Left renal pelvis (tissue), 4 donors: Measurements from ENCODE around the gene B3GAT2. TPM values are rescaled to one million over a fixed set of nuclear protein-coding genes. Genes with fewer than 3 reads are reported as not detected.
"Not testable (repeated sequence)": the region's sequence is repeated elsewhere in the genome, so short reads cannot be mapped to it uniquely, and the experiment has no call there.

Experiments used
- DNase-seq, 4 donors: peaks; one replicate each; pipeline ENCODE4 v3.0.0-alpha.2; 2013; ENCODE audit warnings: low read depth in 4 of 4, low spot score in 3 of 4
- polyA plus RNA-seq, 4 donors: library from polyadenylated mRNA; unstranded; fragments of 120-200 nt; gene quantifications; one replicate each; pipeline ENCODE4 v1.2.1, GENCODE V29; 2013; ENCODE audit not compliant: insufficient read length in 4 of 4

The B3GAT2 gene
- polyA plus RNA-seq = 1 to 10 TPM; 1.1 to 2.5 (median 1.4) TPM

- DNase-seq = no peak
Observed at GRCh38 chr6:70956451-70957283, at the start of gene B3GAT2. Gene B3GAT2 (minus strand): TSS chr6:70957060. CDS start chr6:70956429, 631 bp downstream.

- no peak for DNase-seq
Observed at GRCh38 chr6:70998148-70998547, 41.3 kb upstream of the B3GAT2 start.

- DNase-seq = no peak
Observed at GRCh38 chr6:70997379-70997778, 40.5 kb upstream of the B3GAT2 start.

- DNase-seq = no peak
Observed at GRCh38 chr6:70996106-70996505, 39.2 kb upstream of the B3GAT2 start.

- no peak for DNase-seq
Observed at GRCh38 chr6:70995411-70995810, 38.6 kb upstream of the B3GAT2 start.

- DNase-seq = no peak
Observed at GRCh38 chr6:70991253-70991652, 34.4 kb upstream of the B3GAT2 start.

GRCh38 chr6:70985156-70985555 is 28.3 kb upstream of the B3GAT2 start:
- no peak for DNase-seq

GRCh38 chr6:70982747-70983146 is 25.9 kb upstream of the B3GAT2 start:
- DNase-seq = no peak

GRCh38 chr6:70980727-70981126 is 23.9 kb upstream of the B3GAT2 start:
- no peak for DNase-seq

GRCh38 chr6:70973604-70974003 is 16.7 kb upstream of the B3GAT2 start:
- DNase-seq = no peak

GRCh38 chr6:70967049-70967448 is 10.2 kb upstream of the B3GAT2 start:
- no peak for DNase-seq

GRCh38 chr6:70957284-70957617 is 391 bp upstream of the B3GAT2 start:
- DNase-seq = no peak

GRCh38 chr6:70956191-70956450 is 739 bp downstream of the B3GAT2 start:
- DNase-seq = no peak

GRCh38 chr6:70955441-70956190 is 1.2 kb downstream of the B3GAT2 start:
- DNase-seq = peak; percentile 64 to 82 (median 73)

- DNase-seq = no peak
Observed at GRCh38 chr6:70954750-70955149, 2.1 kb downstream of the B3GAT2 start.

GRCh38 chr6:70954176-70954575 is 2.7 kb downstream of the B3GAT2 start:
- DNase-seq = no peak

- no peak for DNase-seq
Observed at GRCh38 chr6:70952608-70953165, 4.2 kb downstream of the B3GAT2 start.

GRCh38 chr6:70944321-70944720 is 12.5 kb downstream of the B3GAT2 start:
- not testable (repeated sequence) for DNase-seq

- DNase-seq = no peak
Observed at GRCh38 chr6:70933853-70934252, 23.0 kb downstream of the B3GAT2 start.

GRCh38 chr6:70905742-70906141 is 51.1 kb downstream of the B3GAT2 start:
- no peak for DNase-seq

GRCh38 chr6:70903665-70904452 is 53.0 kb downstream of the B3GAT2 start:
- no peak for DNase-seq
